Mucosa of gallbladder (tissue), 1 donor: ENCODE measurements around the gene MSI2. TPM values are rescaled to one million over a fixed set of nuclear protein-coding genes. Genes with fewer than 3 reads are reported as not detected.

Experiments used
- DNase-seq: peaks from one replicate; pipeline ENCODE4 v3.0.0-alpha.2; 2020; ENCODE audit warnings: low spot score
- total RNA-seq: library from RNA; stranded (reverse); gene quantifications from one replicate; pipeline ENCODE4 v1.2.1, GENCODE V29; 2021
- donor health status: DM: no; HTN: no; CAD: no.

The MSI2 gene
- total RNA-seq, 1 donor from 2014 or later: 133 TPM

- DNase-seq: no peak
Observed at GRCh38 chr17:57708410-57708809, 452.1 kb downstream of the MSI2 start.

- no peak for DNase-seq
Observed at GRCh38 chr17:57713140-57713539, 456.8 kb downstream of the MSI2 start.

- DNase-seq: no peak
Observed at GRCh38 chr17:57714665-57715180, 458.4 kb downstream of the MSI2 start.

- DNase-seq: no peak
Observed at GRCh38 chr17:57715981-57716380, 459.7 kb downstream of the MSI2 start.

- DNase-seq: no peak
Observed at GRCh38 chr17:57718878-57719277, 462.6 kb downstream of the MSI2 start.

- DNase-seq: no peak
Observed at GRCh38 chr17:57720386-57721035, 464.2 kb downstream of the MSI2 start.

GRCh38 chr17:57721967-57722703 is 465.8 kb downstream of the MSI2 start:
- no peak for DNase-seq

GRCh38 chr17:57722704-57723043 is 466.4 kb downstream of the MSI2 start:
- no peak for DNase-seq

GRCh38 chr17:57723427-57724025 is 467.2 kb downstream of the MSI2 start:
- DNase-seq: no peak

GRCh38 chr17:57724026-57724728 is 467.9 kb downstream of the MSI2 start:
- DNase-seq: no peak

GRCh38 chr17:57724729-57725125 is 468.4 kb downstream of the MSI2 start:
- DNase-seq: no peak

GRCh38 chr17:57726213-57726790 is 470.0 kb downstream of the MSI2 start:
- no peak for DNase-seq

GRCh38 chr17:57726838-57727237 is 470.5 kb downstream of the MSI2 start:
- no peak for DNase-seq

GRCh38 chr17:57727630-57728175 is 471.4 kb downstream of the MSI2 start:
- no peak for DNase-seq

- no peak for DNase-seq
Observed at GRCh38 chr17:57730026-57730701, 473.8 kb downstream of the MSI2 start.

- no peak for DNase-seq
Observed at GRCh38 chr17:57732062-57732461, 475.7 kb downstream of the MSI2 start.

- DNase-seq: no peak
Observed at GRCh38 chr17:57733085-57733484, 476.8 kb downstream of the MSI2 start.
